Activated naive CD4-positive, alpha-beta T cell treated with anti-CD3 and anti-CD28 coated beads, Interleukin-2, amount 50 U/mL, for 24 hours (primary cell): Measurements from ENCODE around the gene GRM7.

Source experiments
- H3K27ac Mint-ChIP-seq: one replicate; pipeline ENCODE4 v1.8.0; 2021; ENCODE audit warnings: mild to moderate bottlenecking, mixed read lengths
- H3K27me3 Mint-ChIP-seq: one replicate; pipeline ENCODE4 v1.8.0; 2021; ENCODE audit warnings: mixed read lengths
- H3K36me3 Mint-ChIP-seq: one replicate; pipeline ENCODE4 v1.8.0; 2021; ENCODE audit warnings: mixed read lengths
- H3K4me1 Mint-ChIP-seq: one replicate; pipeline ENCODE4 v1.8.0; 2021; ENCODE audit warnings: mixed read lengths
- H3K4me3 Mint-ChIP-seq: one replicate; pipeline ENCODE4 v1.8.0; 2021; ENCODE audit warnings: mild to moderate bottlenecking, mixed read lengths
- H3K9me3 Mint-ChIP-seq: one replicate; pipeline ENCODE4 v1.8.0; 2021; ENCODE audit warnings: mixed read lengths

GRM7 gene

DNA sequence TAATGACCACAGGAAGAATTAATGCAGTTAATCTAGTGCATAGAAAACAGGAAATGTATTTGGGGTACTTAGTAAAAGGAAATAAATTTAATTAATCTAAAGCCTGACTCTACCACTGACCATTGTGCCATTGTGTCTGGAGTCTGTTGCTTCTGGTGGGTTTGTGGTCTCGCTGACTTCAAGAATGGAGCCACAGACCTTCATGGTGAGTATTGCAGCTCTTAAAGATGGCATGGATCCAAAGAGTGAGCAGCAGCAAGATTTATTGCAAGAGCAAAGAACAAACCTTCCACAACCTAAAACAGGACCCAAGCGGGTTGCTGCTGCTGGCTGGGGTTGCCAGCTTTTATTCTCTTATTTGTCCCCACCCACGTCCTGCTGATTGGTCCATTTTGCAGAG is 929.2 kb downstream of the GRM7 start:
- Mint-ChIP-seq H3K4me3 (no peak overlapping the region), H3K4me1 (no peaks in the 10 kb centered on the region), H3K27me3 (no peaks in the 10 kb centered on the region), H3K27ac (no peak overlapping the region), H3K36me3 (no peaks in the 10 kb centered on the region), H3K9me3 (no peaks in the 10 kb centered on the region)
